Stomach (tissue), 4 donors: ENCODE data around the gene CLEC19A.

Experiments
- CTCF ChIP-seq, 7 experiments: fragments of 450-650 bp in 4 of 7; fragments of 200-600 bp in 3 of 7; sonication (generic) in 3 of 7; IDR thresholded peaks; one replicate each; pipeline ENCODE4 v1.5.1; 2016 to 2019; ENCODE audit warnings: antibody characterized with exemption in 7 of 7, control low read depth in 2 of 7, mild to moderate bottlenecking in 1 of 7
- EP300 ChIP-seq: sonication (generic); formaldehyde crosslinking; IDR thresholded peaks from one replicate; pipeline ENCODE4 v1.6.1; 2017; ENCODE audit warnings: antibody characterized with exemption
- POLR2A ChIP-seq, 4 donors: fragments of 450-650 bp; IDR thresholded peaks; one replicate each; pipeline ENCODE4 v1.6.1; 2016; ENCODE audit warnings: antibody characterized with exemption in 4 of 4, control low read depth in 2 of 4, mild to moderate bottlenecking in 1 of 4, moderate library complexity in 1 of 4
- POLR2AphosphoS5 ChIP-seq, 3 donors: sonication (generic); formaldehyde crosslinking; IDR thresholded peaks; one replicate each; pipeline ENCODE4 v1.6.1; 2016; ENCODE audit warnings: antibody characterized with exemption in 3 of 3

GRCh38 chr16:19281246-19281645 is 4.3 kb upstream of the CLEC19A start:
- TF ChIP-seq CTCF (IDR thresholded peaks at IDR 0.05) (no peak), POLR2A (IDR thresholded peaks at IDR 0.05) (no peak), POLR2AphosphoS5 (IDR thresholded peaks at IDR 0.05) (no peak), EP300 (no peak)
